Fibroblast of skin of scalp (primary cell): ENCODE measurements around the gene VAMP4. TPM values are rescaled to one million over a fixed set of nuclear protein-coding genes. Genes with fewer than 3 reads are reported as not detected.

Source experiments
- DNase-seq: peaks from one replicate; pipeline ENCODE4 v3.0.0-alpha.2; 2013
- polyA plus RNA-seq, 2 experiments: library from polyadenylated mRNA; unstranded; fragments of 120-200 nt; gene quantifications; one replicate each; pipeline ENCODE4 v1.2.1, GENCODE V29; 2013; ENCODE audit not compliant: insufficient read length in 2 of 2

VAMP4 gene
- 11.5 TPM for polyA plus RNA-seq (2013, experiment 1 of 2; ENCODE audit: insufficient read length)
- 13.2 TPM for polyA plus RNA-seq (2013, experiment 2 of 2; ENCODE audit: insufficient read length)

GRCh38 chr1:171741872-171742576 is at the start of gene VAMP4:
TSS of gene VAMP4 (minus strand) at chr1:171742065. CDS start at chr1:171738414, 3,651 bp downstream.
- DNase-seq, result peak; percentile 83

- DNase-seq, result no peak
Observed at GRCh38 chr1:171790318-171790717, 48.5 kb upstream of the VAMP4 start.

GRCh38 chr1:171788696-171789095 is 46.8 kb upstream of the VAMP4 start:
- DNase-seq, result peak; percentile 48

GRCh38 chr1:171787686-171788480 is 46.0 kb upstream of the VAMP4 start:
- no peak for DNase-seq

GRCh38 chr1:171786534-171786933 is 44.7 kb upstream of the VAMP4 start:
- DNase-seq, result no peak

GRCh38 chr1:171785766-171786165 is 43.9 kb upstream of the VAMP4 start:
- no peak for DNase-seq

- no peak for DNase-seq
Observed at GRCh38 chr1:171784784-171785183, 42.9 kb upstream of the VAMP4 start.

GRCh38 chr1:171783816-171784530 is 42.1 kb upstream of the VAMP4 start:
- no peak for DNase-seq

GRCh38 chr1:171781176-171781875 is 39.5 kb upstream of the VAMP4 start, which contains the start of gene METTL13:
TSS of gene METTL13 (plus strand) at chr1:171781660. CDS start at chr1:171781968, 308 bp downstream.
- peak; percentile 99 for DNase-seq

GRCh38 chr1:171780583-171781175 is 38.8 kb upstream of the VAMP4 start:
- DNase-seq, result no peak

- no peak for DNase-seq
Observed at GRCh38 chr1:171772312-171772711, 30.4 kb upstream of the VAMP4 start.

- no peak for DNase-seq
Observed at GRCh38 chr1:171769754-171770153, 27.9 kb upstream of the VAMP4 start.

- no peak for DNase-seq
Observed at GRCh38 chr1:171769171-171769570, 27.3 kb upstream of the VAMP4 start.

- no peak for DNase-seq
Observed at GRCh38 chr1:171763764-171764163, 21.9 kb upstream of the VAMP4 start.

- DNase-seq, result no peak
Observed at GRCh38 chr1:171762143-171762563, 20.3 kb upstream of the VAMP4 start.

- no peak for DNase-seq
Observed at GRCh38 chr1:171758011-171758410, 16.1 kb upstream of the VAMP4 start.

- no peak for DNase-seq
Observed at GRCh38 chr1:171756856-171757255, 15.0 kb upstream of the VAMP4 start.

GRCh38 chr1:171754971-171755370 is 13.1 kb upstream of the VAMP4 start:
- no peak for DNase-seq

- peak; percentile 45 for DNase-seq
Observed at GRCh38 chr1:171754353-171754705, 12.5 kb upstream of the VAMP4 start.

- DNase-seq, result no peak
Observed at GRCh38 chr1:171753685-171754352, 12.0 kb upstream of the VAMP4 start.

GRCh38 chr1:171753182-171753581 is 11.3 kb upstream of the VAMP4 start:
- no peak for DNase-seq
